Measurements from ENCODE around the gene C1QTNF2.

Gene C1QTNF2

DNA sequence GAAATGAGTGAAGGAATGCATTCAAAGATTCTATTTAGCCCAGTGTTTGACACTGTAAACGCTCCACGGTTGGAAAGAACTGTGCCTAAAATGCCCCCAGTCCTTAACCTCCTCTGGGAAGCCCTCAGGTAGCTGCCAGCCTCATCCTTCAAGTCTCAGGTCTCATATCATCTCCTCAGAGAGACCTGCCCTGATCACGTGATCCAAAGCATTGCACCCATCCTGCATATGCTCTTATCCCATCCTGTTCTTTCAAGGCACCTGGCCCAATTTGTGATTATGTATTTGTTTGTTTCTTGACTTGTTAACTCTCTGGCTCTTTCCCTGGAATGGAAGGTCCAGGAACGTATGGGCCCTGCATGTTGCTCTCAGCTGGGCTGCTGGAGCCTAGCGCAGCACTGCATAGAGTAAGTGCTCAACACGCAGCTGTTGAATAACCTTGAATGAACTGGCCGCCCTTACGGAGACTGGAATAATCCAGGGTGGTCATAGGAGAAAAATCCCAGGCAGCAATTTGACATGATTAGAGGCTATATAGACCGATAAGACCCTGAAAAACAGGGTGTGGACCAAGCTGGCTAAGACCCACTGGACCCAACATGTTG is 8.7 kb downstream of the C1QTNF2 start:
- H3K27me3 ChIP-seq (replicated peaks): no peaks in the 10 kb centered on the region
- no peaks in the 10 kb centered on the region for H3K36me3 ChIP-seq (replicated peaks)
- TF ChIP-seq CTCF (IDR thresholded peaks at IDR 0.05; ENCODE audit: low read depth, low read length, missing control alignments): no peak
- H3K27ac ChIP-seq: no peak overlapping the region
- in situ Hi-C loops (cut with HindIII; ENCODE audit: low pct_ligation_motif_present, low sequenced_read_pairs): no loop called here
- no peak for DNase-seq
- no peak overlapping the region for H3K4me3 ChIP-seq (ENCODE audit: low read depth, low read length)

DNA sequence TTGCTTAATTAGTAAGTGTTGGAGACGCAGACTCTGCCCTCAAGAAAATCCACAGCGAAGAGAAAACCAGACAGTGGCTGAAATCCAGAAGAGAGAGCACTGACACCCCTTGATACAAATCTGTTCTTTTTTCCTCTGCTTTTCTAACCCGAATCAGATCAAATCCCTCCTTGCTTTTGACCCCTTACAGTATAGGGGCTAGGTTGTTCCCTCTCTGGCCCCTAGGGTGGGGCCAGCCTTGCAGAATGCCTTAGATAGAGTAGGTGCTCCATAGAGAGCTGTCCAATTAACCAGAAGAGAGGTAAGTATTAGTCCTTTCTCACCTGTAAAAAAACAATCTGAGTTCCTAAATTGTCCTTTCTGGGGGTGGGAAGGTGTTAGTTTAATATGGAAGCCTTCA is 10.1 kb downstream of the C1QTNF2 start:
- Histone ChIP-seq H3K27ac (no peak overlapping the region), H3K36me3 (replicated peaks) (no peaks in the 10 kb centered on the region), H3K27me3 (replicated peaks) (no peaks in the 10 kb centered on the region), H3K4me3 (ENCODE audit: low read depth, low read length) (no peak overlapping the region)
- no peak for DNase-seq
- no peak for TF ChIP-seq CTCF (IDR thresholded peaks at IDR 0.05; ENCODE audit: low read depth, low read length, missing control alignments)
- in situ Hi-C loops (cut with HindIII; ENCODE audit: low pct_ligation_motif_present, low sequenced_read_pairs): no loop called here

- in situ Hi-C loops (cut with HindIII; ENCODE audit: low pct_ligation_motif_present, low sequenced_read_pairs): no loop called here
- no peak for TF ChIP-seq CTCF (IDR thresholded peaks at IDR 0.05; ENCODE audit: low read depth, low read length, missing control alignments)
- DNase-seq: no peak
- Histone ChIP-seq H3K27me3 (replicated peaks) (no peaks in the 10 kb centered on the region), H3K4me3 (ENCODE audit: low read depth, low read length) (no peak overlapping the region), H3K27ac (no peak overlapping the region), H3K36me3 (replicated peaks) (no peaks in the 10 kb centered on the region)
Observed at GRCh38 chr5:160359816-160360215, 10.6 kb downstream of the C1QTNF2 start.

DNA sequence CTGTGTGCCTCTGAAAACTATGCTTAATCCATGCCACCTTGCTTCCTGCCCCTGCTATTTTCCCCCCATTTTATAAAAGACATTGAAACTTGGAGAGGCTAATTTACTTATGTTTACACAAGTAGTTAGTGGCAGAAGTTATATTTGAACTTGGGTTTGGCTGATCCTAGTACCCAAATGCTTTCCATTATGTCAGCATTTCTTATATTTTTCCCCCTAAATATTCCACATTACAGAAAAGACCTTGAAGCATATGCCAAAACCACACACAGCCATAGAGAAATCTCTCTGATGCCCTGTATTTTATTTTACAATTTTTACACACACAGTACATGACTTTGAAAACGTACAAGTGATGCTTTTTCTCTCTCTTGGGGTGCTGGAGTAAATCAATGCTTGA is 11.2 kb downstream of the C1QTNF2 start:
- no peak for DNase-seq
- Histone ChIP-seq H3K4me3 (ENCODE audit: low read depth, low read length) (no peak overlapping the region), H3K36me3 (replicated peaks) (no peaks in the 10 kb centered on the region), H3K27ac (no peak overlapping the region), H3K27me3 (replicated peaks) (no peaks in the 10 kb centered on the region)
- TF ChIP-seq CTCF (IDR thresholded peaks at IDR 0.05; ENCODE audit: low read depth, low read length, missing control alignments): no peak
- in situ Hi-C loops (cut with HindIII; ENCODE audit: low pct_ligation_motif_present, low sequenced_read_pairs): no loop called here

- DNase-seq: no peak
- in situ Hi-C loops (cut with HindIII; ENCODE audit: low pct_ligation_motif_present, low sequenced_read_pairs): no loop called here
- H3K4me3 ChIP-seq (ENCODE audit: low read depth, low read length): no peak overlapping the region
- H3K27ac ChIP-seq: no peak overlapping the region
- no peaks in the 10 kb centered on the region for H3K27me3 ChIP-seq (replicated peaks)
- TF ChIP-seq CTCF (IDR thresholded peaks at IDR 0.05; ENCODE audit: low read depth, low read length, missing control alignments): no peak
- H3K36me3 ChIP-seq (replicated peaks): no peaks in the 10 kb centered on the region
Observed at GRCh38 chr5:160357861-160358411, 12.5 kb downstream of the C1QTNF2 start.

DNA sequence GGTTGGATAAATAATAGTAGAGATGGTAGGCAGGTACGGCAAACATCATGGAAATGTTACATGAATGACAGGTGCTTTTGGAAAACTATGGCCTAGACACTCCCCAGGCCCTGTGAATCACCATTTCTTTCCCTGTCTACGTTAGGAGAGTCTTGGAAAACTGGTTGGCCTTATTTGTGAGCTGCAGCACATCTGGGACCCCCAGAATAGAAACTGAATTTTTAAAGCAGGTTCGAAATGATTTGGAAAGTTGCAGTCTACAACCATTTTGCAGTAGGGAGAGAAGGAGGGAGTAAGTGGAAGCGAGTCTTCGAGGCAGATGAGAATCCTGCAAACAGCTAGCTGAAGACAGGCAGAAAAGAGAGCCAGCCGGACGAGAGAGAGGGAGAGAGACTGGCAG is 13.0 kb downstream of the C1QTNF2 start:
- no peaks in the 10 kb centered on the region for H3K27me3 ChIP-seq (replicated peaks)
- no peak overlapping the region for H3K4me3 ChIP-seq (ENCODE audit: low read depth, low read length)
- no peak for TF ChIP-seq CTCF (IDR thresholded peaks at IDR 0.05; ENCODE audit: low read depth, low read length, missing control alignments)
- H3K36me3 ChIP-seq (replicated peaks): no peaks in the 10 kb centered on the region
- H3K27ac ChIP-seq: no peak overlapping the region
- in situ Hi-C loops (cut with HindIII; ENCODE audit: low pct_ligation_motif_present, low sequenced_read_pairs): no loop called here
- DNase-seq: no peak
